Middle frontal gyrus (tissue), 1 donor: ENCODE data around the gene MOGAT2.

ENCODE experiments used
- DNase-seq: peaks from one replicate; pipeline ENCODE4 v3.0.0-alpha.2; 2015; ENCODE audit warnings: low spot score; ENCODE audit errors: extremely low spot score

MOGAT2 gene

DNA sequence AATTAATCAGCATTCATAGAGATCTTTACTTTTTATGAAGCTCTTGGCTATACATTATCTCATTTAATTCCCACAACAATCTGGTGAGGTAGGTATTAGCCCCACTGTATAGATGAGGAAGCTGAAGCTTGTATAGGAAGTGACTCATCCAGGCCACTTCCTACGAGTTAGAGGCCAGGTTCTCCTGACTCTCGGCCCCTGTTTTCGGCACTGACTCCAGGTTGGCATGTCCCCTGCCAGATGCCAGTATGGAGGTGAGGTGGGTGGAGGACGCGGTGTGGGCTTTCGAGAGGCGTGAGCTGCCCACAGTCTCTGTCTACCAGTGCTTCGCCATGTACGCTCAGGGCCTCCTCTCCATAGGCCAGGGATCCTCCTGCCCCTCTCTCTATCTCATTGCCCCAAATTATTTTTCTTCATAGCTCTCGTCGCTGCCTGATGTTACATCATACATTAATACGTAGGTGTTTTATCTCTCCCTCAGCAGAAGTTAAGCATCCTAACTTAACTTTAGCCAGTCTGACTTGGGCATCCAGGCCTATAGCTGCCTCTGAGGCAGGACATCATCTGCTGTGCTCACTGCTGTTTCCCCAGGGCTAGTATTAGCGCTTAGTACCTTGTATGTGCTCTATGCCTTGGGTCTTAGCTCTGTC lies 59.9 kb downstream of the MOGAT2 start:
- DNase-seq, result no peak

GRCh38 chr11:75778962-75779361 lies 61.3 kb downstream of the MOGAT2 start:
- DNase-seq, result no peak

GRCh38 chr11:75779960-75780359 lies 62.3 kb downstream of the MOGAT2 start:
- no peak for DNase-seq

GRCh38 chr11:75780888-75781287 lies 63.2 kb downstream of the MOGAT2 start:
- DNase-seq, result no peak

GRCh38 chr11:75781296-75781695 lies 63.7 kb downstream of the MOGAT2 start:
- DNase-seq, result no peak

- DNase-seq, result no peak
Observed at GRCh38 chr11:75781831-75782230, 64.2 kb downstream of the MOGAT2 start.
